ENCODE measurements around the gene PRKN.

The PRKN gene

GRCh38 chr6:161744211-161745067, 983.1 kb downstream of the PRKN start:
- no peak overlapping the region for H3K27ac ChIP-seq (ENCODE audit: low read length)
- no peaks in the 10 kb centered on the region for H3K36me3 ChIP-seq (replicated peaks; ENCODE audit: insufficient read depth, low read length)
- no peaks in the 10 kb centered on the region for H3K79me2 ChIP-seq (ENCODE audit: low read length)
- H3K27me3 ChIP-seq (replicated peaks; ENCODE audit: insufficient read depth, low read length), result no peaks in the 10 kb centered on the region
- peaks cover 12% of the 10 kb centered on the region for H3K4me1 ChIP-seq (ENCODE audit: low read length)
- no peak overlapping the region for H3K4me2 ChIP-seq (ENCODE audit: low read depth, low read length)
- no peaks in the 10 kb centered on the region for H3F3A ChIP-seq (ENCODE audit: insufficient read depth, low read length)
- no peaks in the 10 kb centered on the region for H4K20me1 ChIP-seq (ENCODE audit: insufficient read depth, low read length)
- H3K4me3 ChIP-seq (ENCODE audit: low read length), result no peak overlapping the region
- no peaks in the 10 kb centered on the region for H3K9me2 ChIP-seq (replicated peaks; ENCODE audit: insufficient read depth, low read length)
- no peak overlapping the region for H2AFZ ChIP-seq (ENCODE audit: low read length)
- TF ChIP-seq CTCF (IDR thresholded peaks at IDR 0.05; ENCODE audit: low read length), result no peak
- no peak for TF ChIP-seq EZH2 (optimal IDR thresholded peaks at IDR 0.05; ENCODE audit: low read depth, low read length)
- no peak for TF ChIP-seq EZH2phosphoT487 (IDR thresholded peaks at IDR 0.05; ENCODE audit: low read length)
- no peaks in the 10 kb centered on the region for H3K9me3 ChIP-seq (replicated peaks; ENCODE audit: insufficient read depth, low read length)
- DNase-seq, result no peak
- H3K9ac ChIP-seq (ENCODE audit: low read length), result no peak overlapping the region

- DNase-seq, result no peak
- no peak overlapping the region for H3K4me3 ChIP-seq (ENCODE audit: low read length)
- no peaks in the 10 kb centered on the region for H3K9me2 ChIP-seq (replicated peaks; ENCODE audit: insufficient read depth, low read length)
- TF ChIP-seq EZH2 (optimal IDR thresholded peaks at IDR 0.05; ENCODE audit: low read depth, low read length), result no peak
- no peak for TF ChIP-seq CTCF (IDR thresholded peaks at IDR 0.05; ENCODE audit: low read length)
- no peak for TF ChIP-seq EZH2phosphoT487 (IDR thresholded peaks at IDR 0.05; ENCODE audit: low read length)
- H3K9ac ChIP-seq (ENCODE audit: low read length), result no peak overlapping the region
- H3K4me2 ChIP-seq (ENCODE audit: low read depth, low read length), result no peak overlapping the region
- H3F3A ChIP-seq (ENCODE audit: insufficient read depth, low read length), result no peaks in the 10 kb centered on the region
- H3K36me3 ChIP-seq (replicated peaks; ENCODE audit: insufficient read depth, low read length), result no peaks in the 10 kb centered on the region
- H3K27me3 ChIP-seq (replicated peaks; ENCODE audit: insufficient read depth, low read length), result no peaks in the 10 kb centered on the region
- no peak overlapping the region for H3K27ac ChIP-seq (ENCODE audit: low read length)
- H2AFZ ChIP-seq (ENCODE audit: low read length), result no peak overlapping the region
- H3K79me2 ChIP-seq (ENCODE audit: low read length), result no peaks in the 10 kb centered on the region
- H4K20me1 ChIP-seq (ENCODE audit: insufficient read depth, low read length), result no peaks in the 10 kb centered on the region
- no peaks in the 10 kb centered on the region for H3K9me3 ChIP-seq (replicated peaks; ENCODE audit: insufficient read depth, low read length)
- H3K4me1 ChIP-seq (ENCODE audit: low read length), result peaks cover 12% of the 10 kb centered on the region
Observed at GRCh38 chr6:161743509-161744178, 983.9 kb downstream of the PRKN start.

- H3K4me2 ChIP-seq (ENCODE audit: low read depth, low read length), result peak overlapping the region; percentile 52
- H3K9ac ChIP-seq (ENCODE audit: low read length), result no peak overlapping the region
- H3K27me3 ChIP-seq (replicated peaks; ENCODE audit: insufficient read depth, low read length), result no peaks in the 10 kb centered on the region
- peaks cover 25% of the 10 kb centered on the region for H3K4me1 ChIP-seq (ENCODE audit: low read length)
- no peaks in the 10 kb centered on the region for H3K9me3 ChIP-seq (replicated peaks; ENCODE audit: insufficient read depth, low read length)
- no peaks in the 10 kb centered on the region; the same call in 1 of the 2 replicates for H3F3A ChIP-seq (ENCODE audit: insufficient read depth, low read length)
- no peaks in the 10 kb centered on the region for H3K9me2 ChIP-seq (replicated peaks; ENCODE audit: insufficient read depth, low read length)
- TF ChIP-seq EZH2 (optimal IDR thresholded peaks at IDR 0.05; ENCODE audit: low read depth, low read length), result no peak
- H3K4me3 ChIP-seq (ENCODE audit: low read length), result no peak overlapping the region
- DNase-seq, result peak; percentile 72
- no peaks in the 10 kb centered on the region for H4K20me1 ChIP-seq (ENCODE audit: insufficient read depth, low read length)
- 0 out of 2 replicates have a peak overlapping the region, but pooled peaks have one; percentile 23 for H2AFZ ChIP-seq (ENCODE audit: low read length)
- no peaks in the 10 kb centered on the region for H3K79me2 ChIP-seq (ENCODE audit: low read length)
- H3K36me3 ChIP-seq (replicated peaks; ENCODE audit: insufficient read depth, low read length), result no peaks in the 10 kb centered on the region
- H3K27ac ChIP-seq (ENCODE audit: low read length), result peak overlapping the region; percentile 43
Observed at GRCh38 chr6:161740486-161740885, 987.1 kb downstream of the PRKN start.
